Panc1 (cell line): ENCODE data around the gene C12orf43.

Source experiments
- POLR2AphosphoS5 ChIP-seq: IDR thresholded peaks from 2 replicates; pipeline ENCODE4 v1.6.1; 2012; ENCODE audit warnings: mild to moderate bottlenecking, low read depth, low read length, moderate library complexity
- SIN3A ChIP-seq: IDR thresholded peaks from 2 replicates; pipeline ENCODE4 v1.6.1; 2012; ENCODE audit warnings: low read depth, mild to moderate bottlenecking, low read length, moderate library complexity, borderline replicate concordance; ENCODE audit not compliant: insufficient read depth
- TF ChIP-seq, protein P1 (sequence below): fragments of 450-650 bp; IDR thresholded peaks from 2 replicates; pipeline ENCODE4 v1.5.1; 2017; ENCODE audit warnings: mild to moderate bottlenecking
- TF ChIP-seq, protein P2 (sequence below), 2 experiments: IDR thresholded peaks; 2 replicates each; pipeline ENCODE4 v1.6.1; 2011 to 2012; ENCODE audit warnings: low read depth in 2 of 2, control low read depth in 1 of 2, low read length in 1 of 2, mild to moderate bottlenecking in 1 of 2, moderate library complexity in 1 of 2; ENCODE audit not compliant: insufficient read depth in 1 of 2

DNA sequence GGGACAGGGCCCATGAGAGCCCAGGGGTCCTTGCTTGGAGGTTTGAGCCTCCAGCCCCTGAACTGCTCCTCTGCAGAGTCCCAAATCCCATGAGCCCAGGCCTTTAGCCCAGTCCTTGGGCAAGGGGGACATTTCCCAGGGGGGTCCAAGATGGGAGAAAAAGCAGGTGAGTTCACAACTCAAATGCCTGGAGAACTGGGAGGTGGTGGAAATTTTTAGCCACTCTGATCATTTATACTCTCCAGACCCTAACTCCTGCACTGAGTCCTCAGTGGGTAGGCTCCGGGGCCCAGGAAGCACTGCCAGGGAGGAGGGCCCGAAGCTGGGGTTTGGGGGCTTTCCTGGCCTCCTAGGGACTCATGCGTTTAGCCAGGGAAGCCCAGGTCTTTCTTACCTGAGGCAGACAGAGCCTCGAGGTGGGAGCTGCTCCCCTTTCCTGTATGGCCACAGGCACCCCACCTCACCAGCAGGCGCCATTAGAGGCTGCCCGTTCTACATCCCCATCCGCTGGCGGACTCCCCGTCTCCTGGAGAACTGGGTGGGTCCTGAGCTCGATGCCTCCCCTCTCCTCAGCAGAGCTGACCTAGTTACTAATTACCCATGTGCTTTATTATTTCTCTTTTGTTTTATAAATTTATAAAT lies 36.9 kb downstream of the C12orf43 start:
- TF ChIP-seq, protein P1, sequence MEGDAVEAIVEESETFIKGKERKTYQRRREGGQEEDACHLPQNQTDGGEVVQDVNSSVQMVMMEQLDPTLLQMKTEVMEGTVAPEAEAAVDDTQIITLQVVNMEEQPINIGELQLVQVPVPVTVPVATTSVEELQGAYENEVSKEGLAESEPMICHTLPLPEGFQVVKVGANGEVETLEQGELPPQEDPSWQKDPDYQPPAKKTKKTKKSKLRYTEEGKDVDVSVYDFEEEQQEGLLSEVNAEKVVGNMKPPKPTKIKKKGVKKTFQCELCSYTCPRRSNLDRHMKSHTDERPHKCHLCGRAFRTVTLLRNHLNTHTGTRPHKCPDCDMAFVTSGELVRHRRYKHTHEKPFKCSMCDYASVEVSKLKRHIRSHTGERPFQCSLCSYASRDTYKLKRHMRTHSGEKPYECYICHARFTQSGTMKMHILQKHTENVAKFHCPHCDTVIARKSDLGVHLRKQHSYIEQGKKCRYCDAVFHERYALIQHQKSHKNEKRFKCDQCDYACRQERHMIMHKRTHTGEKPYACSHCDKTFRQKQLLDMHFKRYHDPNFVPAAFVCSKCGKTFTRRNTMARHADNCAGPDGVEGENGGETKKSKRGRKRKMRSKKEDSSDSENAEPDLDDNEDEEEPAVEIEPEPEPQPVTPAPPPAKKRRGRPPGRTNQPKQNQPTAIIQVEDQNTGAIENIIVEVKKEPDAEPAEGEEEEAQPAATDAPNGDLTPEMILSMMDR: no peak
- TF ChIP-seq, protein P2, sequence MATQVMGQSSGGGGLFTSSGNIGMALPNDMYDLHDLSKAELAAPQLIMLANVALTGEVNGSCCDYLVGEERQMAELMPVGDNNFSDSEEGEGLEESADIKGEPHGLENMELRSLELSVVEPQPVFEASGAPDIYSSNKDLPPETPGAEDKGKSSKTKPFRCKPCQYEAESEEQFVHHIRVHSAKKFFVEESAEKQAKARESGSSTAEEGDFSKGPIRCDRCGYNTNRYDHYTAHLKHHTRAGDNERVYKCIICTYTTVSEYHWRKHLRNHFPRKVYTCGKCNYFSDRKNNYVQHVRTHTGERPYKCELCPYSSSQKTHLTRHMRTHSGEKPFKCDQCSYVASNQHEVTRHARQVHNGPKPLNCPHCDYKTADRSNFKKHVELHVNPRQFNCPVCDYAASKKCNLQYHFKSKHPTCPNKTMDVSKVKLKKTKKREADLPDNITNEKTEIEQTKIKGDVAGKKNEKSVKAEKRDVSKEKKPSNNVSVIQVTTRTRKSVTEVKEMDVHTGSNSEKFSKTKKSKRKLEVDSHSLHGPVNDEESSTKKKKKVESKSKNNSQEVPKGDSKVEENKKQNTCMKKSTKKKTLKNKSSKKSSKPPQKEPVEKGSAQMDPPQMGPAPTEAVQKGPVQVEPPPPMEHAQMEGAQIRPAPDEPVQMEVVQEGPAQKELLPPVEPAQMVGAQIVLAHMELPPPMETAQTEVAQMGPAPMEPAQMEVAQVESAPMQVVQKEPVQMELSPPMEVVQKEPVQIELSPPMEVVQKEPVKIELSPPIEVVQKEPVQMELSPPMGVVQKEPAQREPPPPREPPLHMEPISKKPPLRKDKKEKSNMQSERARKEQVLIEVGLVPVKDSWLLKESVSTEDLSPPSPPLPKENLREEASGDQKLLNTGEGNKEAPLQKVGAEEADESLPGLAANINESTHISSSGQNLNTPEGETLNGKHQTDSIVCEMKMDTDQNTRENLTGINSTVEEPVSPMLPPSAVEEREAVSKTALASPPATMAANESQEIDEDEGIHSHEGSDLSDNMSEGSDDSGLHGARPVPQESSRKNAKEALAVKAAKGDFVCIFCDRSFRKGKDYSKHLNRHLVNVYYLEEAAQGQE (IDR thresholded peaks at IDR 0.05; ENCODE audit: insufficient read depth in 1 of 2, low read depth in 2 of 2, low read length in 1 of 2): no peak
- no peak for TF ChIP-seq POLR2AphosphoS5
- TF ChIP-seq SIN3A: no peak
